Activated B cell treated with CpG ODN at 0.5 μM for 24 hours (primary cell): ENCODE data around the gene SLC36A3. TPM values are rescaled to one million over a fixed set of nuclear protein-coding genes. Genes with fewer than 3 reads are reported as not detected.

Experiments used
- ATAC-seq: fragments of 200-7000 bp; cut with Tn5 transposase; one replicate; pipeline ENCODE4 v1.10.0; 2021; ENCODE audit warnings: low read depth, mild to moderate bottlenecking, moderate library complexity
- CTCF ChIA-PET: fragments of 350-600 bp; sonication (Branson Sonifier 250); formaldehyde crosslinking; loops from one replicate; lab custom pipeline; 2021; ENCODE audit warnings: antibody characterized with exemption; lab: Charles Lee
- POLR2A ChIA-PET: fragments of 350-600 bp; sonication (Branson Sonifier 250); formaldehyde crosslinking; loops from one replicate; lab custom pipeline; 2021; ENCODE audit warnings: antibody characterized with exemption; lab: Charles Lee
- DNase-seq: peaks from one replicate; pipeline ENCODE4 v3.0.0; 2022
- H3K27ac Mint-ChIP-seq: one replicate; pipeline ENCODE4 v1.8.0; 2020; ENCODE audit warnings: mixed read lengths
- H3K27me3 Mint-ChIP-seq: one replicate; pipeline ENCODE4 v1.8.0; 2021; ENCODE audit warnings: mixed read lengths
- H3K36me3 Mint-ChIP-seq: one replicate; pipeline ENCODE4 v1.8.0; 2021; ENCODE audit warnings: low read depth, mixed read lengths
- H3K4me1 Mint-ChIP-seq: one replicate; pipeline ENCODE4 v1.8.0; 2021; ENCODE audit warnings: mixed read lengths
- H3K4me3 Mint-ChIP-seq: one replicate; pipeline ENCODE4 v1.8.0; 2020; ENCODE audit warnings: mild to moderate bottlenecking, mixed read lengths
- H3K9me3 Mint-ChIP-seq: one replicate; pipeline ENCODE4 v1.8.0; 2020; ENCODE audit warnings: mixed read lengths
- CTCF ChIP-seq: fragments of 200-600 bp; IDR thresholded peaks from one replicate; pipeline ENCODE4 v1.8.0; 2022; ENCODE audit warnings: antibody characterized with exemption, mild to moderate bottlenecking
- intact Hi-C: fragments of 100-400 bp; cut with micrococcal nuclease; formaldehyde crosslinking; loops from one replicate; pipeline ENCODE4 v1.15.1; 2024
- total RNA-seq: library from RNA; stranded (reverse); gene quantifications from 2 replicates; pipeline ENCODE4 v1.2.3, GENCODE V29; 2022

SLC36A3 gene
- total RNA-seq, 1 donor from 2014 or later: not detected

- Mint-ChIP-seq H3K4me1 (peaks cover 16% of the 10 kb centered on the region), H3K4me3 (no peak overlapping the region), H3K27me3 (no peaks in the 10 kb centered on the region), H3K36me3 (peaks cover 64% of the 10 kb centered on the region), H3K9me3 (no peaks in the 10 kb centered on the region), H3K27ac (peak overlapping the region; percentile 30)
- ATAC-seq: no peak
- DNase-seq: no peak
- CTCF ChIA-PET: no interaction called here
- no peak for TF ChIP-seq CTCF
- POLR2A ChIA-PET: interaction anchor here (1.7 kb wide), 1 partner anchor 10 kb away, joined by 6 read pairs; no protein-coding TSS in a partner anchor
- intact Hi-C loops: no loop called here
These were observed 35.9 kb downstream of the SLC36A3 start for GRCh38 chr5:151267491-151268260.

- Mint-ChIP-seq H3K27me3 (no peaks in the 10 kb centered on the region), H3K36me3 (peaks cover 85% of the 10 kb centered on the region), H3K9me3 (no peaks in the 10 kb centered on the region), H3K27ac (peak overlapping the region; percentile 80), H3K4me3 (no peak overlapping the region), H3K4me1 (peaks cover 35% of the 10 kb centered on the region)
- POLR2A ChIA-PET: interaction anchor here (0.9 kb wide), 1 partner anchor 12 kb away, joined by 3 read pairs; no protein-coding TSS in a partner anchor
- intact Hi-C loops: no loop called here
- TF ChIP-seq CTCF: no peak
- DNase-seq (no peak), ATAC-seq (peak; percentile 84)
- CTCF ChIA-PET: interaction anchor here (0.7 to 1.4 kb wide), 2 partner anchors 99 to 138 kb away, joined by 3 read pairs; no protein-coding TSS in a partner anchor
These were observed 39.5 kb downstream of the SLC36A3 start for GRCh38 chr5:151264113-151264512.

- no peak for ATAC-seq
- no peak overlapping the region for H3K4me3 Mint-ChIP-seq
- no peak for TF ChIP-seq CTCF
- H3K4me1 Mint-ChIP-seq: peaks cover 48% of the 10 kb centered on the region
- H3K36me3 Mint-ChIP-seq: peaks cover 80% of the 10 kb centered on the region
- no peaks in the 10 kb centered on the region for H3K9me3 Mint-ChIP-seq
- intact Hi-C loops: no loop called here
- CTCF ChIA-PET: no interaction called here
- no peaks in the 10 kb centered on the region for H3K27me3 Mint-ChIP-seq
- H3K27ac Mint-ChIP-seq: no peak overlapping the region
- POLR2A ChIA-PET: interaction anchor here (0.6 to 1.6 kb wide), 2 partner anchors 10 to 11 kb away, joined by 6 to 10 read pairs; partner anchors contain the start of gene GM2A
- DNase-seq: no peak
These were observed 41.0 kb downstream of the SLC36A3 start for GRCh38 chr5:151262532-151262931.

GRCh38 chr5:151259931-151260330 is 43.6 kb downstream of the SLC36A3 start:
- DNase-seq (no peak), ATAC-seq (no peak)
- Mint-ChIP-seq H3K4me1 (peaks cover 72% of the 10 kb centered on the region), H3K27ac (peak overlapping the region; percentile 96), H3K27me3 (no peaks in the 10 kb centered on the region), H3K36me3 (peaks cover 55% of the 10 kb centered on the region), H3K4me3 (no peak overlapping the region), H3K9me3 (no peaks in the 10 kb centered on the region)
- no peak for TF ChIP-seq CTCF
- intact Hi-C loops: loop anchor here (10.0 kb wide), 1 partner anchor 635 kb away; no protein-coding TSS in a partner anchor
- ChIA-PET CTCF (no interaction called here), POLR2A (no interaction called here)

GRCh38 chr5:151258816-151259215 is 44.8 kb downstream of the SLC36A3 start:
- Mint-ChIP-seq H3K4me1 (peaks cover 76% of the 10 kb centered on the region), H3K9me3 (no peaks in the 10 kb centered on the region), H3K27me3 (no peaks in the 10 kb centered on the region), H3K4me3 (peak overlapping the region; percentile 8), H3K27ac (peak overlapping the region; percentile 96), H3K36me3 (peaks cover 45% of the 10 kb centered on the region)
- ATAC-seq (no peak), DNase-seq (no peak)
- POLR2A ChIA-PET: no interaction called here
- intact Hi-C loops: loop anchor here (10.0 kb wide), 1 partner anchor 634 kb away; no protein-coding TSS in a partner anchor
- CTCF ChIA-PET: interaction anchor here (2.5 kb wide), 1 partner anchor 133 kb away, joined by 10 read pairs; no protein-coding TSS in a partner anchor
- TF ChIP-seq CTCF: no peak
